ENCODE data around the gene CASP10.
"Not testable (repeated sequence)": the region's sequence is repeated elsewhere in the genome, so short reads cannot be mapped to it uniquely, and the experiment has no call there.

Gene CASP10

GRCh38 chr2:201151127-201151981 is 31.6 kb upstream of the CASP10 start:
- H3K27me3 Mint-ChIP-seq, result no peaks in the 10 kb centered on the region
- H3K4me1 Mint-ChIP-seq, result peaks cover 53% of the 10 kb centered on the region
- no peak overlapping the region for H3K4me3 Mint-ChIP-seq
- H3K36me3 Mint-ChIP-seq (ENCODE audit: low read depth), result peaks cover 72% of the 10 kb centered on the region
- DNase-seq, result no peak
- ATAC-seq, result peak; percentile 42
- H3K27ac Mint-ChIP-seq, result peak overlapping the region; percentile 81
- no peaks in the 10 kb centered on the region for H3K9me3 Mint-ChIP-seq

DNA sequence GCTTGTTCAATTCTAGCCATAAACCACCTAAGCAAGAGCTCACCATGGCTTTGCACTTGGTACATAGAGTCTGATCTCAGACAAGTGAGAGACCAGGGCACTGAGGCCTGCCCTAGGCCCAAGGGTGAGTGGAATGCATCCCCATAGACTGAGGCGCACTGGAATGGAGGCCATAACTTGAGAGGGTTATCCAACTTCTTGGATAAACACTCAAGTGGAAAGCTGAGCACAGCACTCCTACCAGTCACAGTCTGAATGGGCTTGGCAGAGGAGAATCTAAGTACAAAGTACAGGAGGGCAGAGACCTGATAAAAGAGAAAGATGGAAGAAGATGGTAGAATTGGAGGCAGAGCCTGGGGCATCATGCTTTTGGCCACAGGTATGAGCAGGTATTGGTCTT is 30.4 kb upstream of the CASP10 start:
- H3K27me3 Mint-ChIP-seq, result no peaks in the 10 kb centered on the region
- H3K36me3 Mint-ChIP-seq (ENCODE audit: low read depth), result peaks cover 72% of the 10 kb centered on the region
- no peak overlapping the region for H3K4me3 Mint-ChIP-seq
- no peak for ATAC-seq
- no peak for DNase-seq
- H3K27ac Mint-ChIP-seq, result peak overlapping the region; percentile 4
- no peaks in the 10 kb centered on the region for H3K9me3 Mint-ChIP-seq
- peaks cover 58% of the 10 kb centered on the region for H3K4me1 Mint-ChIP-seq

GRCh38 chr2:201152999-201153815 is 29.7 kb upstream of the CASP10 start:
- Mint-ChIP-seq H3K36me3 (ENCODE audit: low read depth) (peaks cover 76% of the 10 kb centered on the region), H3K27ac (peak overlapping the region; percentile 4), H3K4me1 (peaks cover 65% of the 10 kb centered on the region), H3K4me3 (no peak overlapping the region), H3K9me3 (no peaks in the 10 kb centered on the region), H3K27me3 (no peaks in the 10 kb centered on the region)
- no peak for ATAC-seq
- no peak for DNase-seq

- H3K4me1 Mint-ChIP-seq, result peaks cover 55% of the 10 kb centered on the region
- H3K27me3 Mint-ChIP-seq, result no peaks in the 10 kb centered on the region
- no peaks in the 10 kb centered on the region for H3K9me3 Mint-ChIP-seq
- DNase-seq (no peak), ATAC-seq (no peak)
- peaks cover 68% of the 10 kb centered on the region for H3K36me3 Mint-ChIP-seq (ENCODE audit: low read depth)
- H3K27ac Mint-ChIP-seq, result peak overlapping the region; percentile 50
- no peak overlapping the region for H3K4me3 Mint-ChIP-seq
Observed at GRCh38 chr2:201154615-201155399, 28.1 kb upstream of the CASP10 start.

GRCh38 chr2:201156036-201156435 is 26.9 kb upstream of the CASP10 start:
- Mint-ChIP-seq H3K4me1 (peaks cover 45% of the 10 kb centered on the region), H3K9me3 (no peaks in the 10 kb centered on the region), H3K36me3 (ENCODE audit: low read depth) (peaks cover 70% of the 10 kb centered on the region), H3K27ac (peak overlapping the region; percentile 78), H3K4me3 (no peak overlapping the region), H3K27me3 (no peaks in the 10 kb centered on the region)
- DNase-seq, result no peak
- no peak for ATAC-seq

- Mint-ChIP-seq H3K4me1 (peaks cover 39% of the 10 kb centered on the region), H3K27ac (no peak overlapping the region), H3K36me3 (ENCODE audit: low read depth) (peaks cover 65% of the 10 kb centered on the region)
Observed at GRCh38 chr2:201156640-201157039, 26.3 kb upstream of the CASP10 start.

GRCh38 chr2:201157694-201158093 is 25.2 kb upstream of the CASP10 start:
- Mint-ChIP-seq H3K27me3 (no peaks in the 10 kb centered on the region), H3K27ac (peak overlapping the region; percentile 76), H3K4me3 (no peak overlapping the region), H3K36me3 (ENCODE audit: low read depth) (peaks cover 69% of the 10 kb centered on the region), H3K4me1 (peaks cover 34% of the 10 kb centered on the region), H3K9me3 (no peaks in the 10 kb centered on the region)
- DNase-seq (no peak), ATAC-seq (peak; percentile 42)

More at GRCh38 chr2:201156640-201157039, 26.3 kb upstream of the CASP10 start:
- no peaks in the 10 kb centered on the region for H3K27me3 Mint-ChIP-seq
- H3K9me3 Mint-ChIP-seq, result no peaks in the 10 kb centered on the region
- no peak overlapping the region for H3K4me3 Mint-ChIP-seq
- no peak for DNase-seq
- ATAC-seq, result no peak

DNA sequence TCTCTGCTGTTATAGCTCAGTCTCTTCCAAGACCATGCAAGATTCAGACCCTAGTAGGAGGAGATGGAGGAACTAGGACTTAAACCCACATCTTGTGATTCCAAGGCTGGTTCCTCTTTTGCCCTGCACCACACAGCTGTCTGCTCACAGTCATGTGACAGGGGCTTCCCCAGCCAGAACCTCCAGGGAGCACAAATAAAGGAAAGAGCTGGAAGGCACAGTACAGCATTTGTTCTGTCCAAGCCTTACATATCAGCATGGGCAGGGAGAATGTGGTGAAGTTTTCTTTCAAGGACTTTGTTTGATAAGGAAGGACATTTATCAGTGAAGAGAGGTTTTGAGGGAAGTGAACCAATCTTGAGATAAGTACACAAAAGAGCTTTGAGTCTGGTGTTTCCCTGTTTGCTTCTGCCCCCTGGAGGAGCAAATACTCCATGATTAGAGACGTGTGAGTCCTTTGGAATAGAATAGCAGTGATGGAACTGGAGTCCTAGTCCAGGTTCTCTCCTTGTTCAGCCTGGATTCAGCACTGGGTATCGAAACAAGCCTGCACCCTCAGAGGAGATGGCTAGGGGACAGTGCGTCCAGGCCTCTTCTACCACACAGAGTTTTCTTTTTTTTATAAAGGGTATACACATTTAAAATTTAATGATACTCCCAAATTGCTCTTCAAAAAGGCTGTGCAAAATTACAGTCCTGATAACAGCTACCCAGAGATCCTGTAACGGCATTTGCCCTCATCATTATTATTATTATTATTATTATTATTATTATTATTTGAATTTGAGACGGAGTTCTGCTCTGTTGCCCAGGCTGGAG is 24.6 kb upstream of the CASP10 start:
- DNase-seq (peak; percentile 48), ATAC-seq (peak; percentile 69)
- Mint-ChIP-seq H3K27ac (peak overlapping the region; percentile 76), H3K36me3 (ENCODE audit: low read depth) (peaks cover 69% of the 10 kb centered on the region), H3K9me3 (no peaks in the 10 kb centered on the region), H3K27me3 (no peaks in the 10 kb centered on the region), H3K4me3 (no peak overlapping the region), H3K4me1 (peaks cover 32% of the 10 kb centered on the region)

DNA sequence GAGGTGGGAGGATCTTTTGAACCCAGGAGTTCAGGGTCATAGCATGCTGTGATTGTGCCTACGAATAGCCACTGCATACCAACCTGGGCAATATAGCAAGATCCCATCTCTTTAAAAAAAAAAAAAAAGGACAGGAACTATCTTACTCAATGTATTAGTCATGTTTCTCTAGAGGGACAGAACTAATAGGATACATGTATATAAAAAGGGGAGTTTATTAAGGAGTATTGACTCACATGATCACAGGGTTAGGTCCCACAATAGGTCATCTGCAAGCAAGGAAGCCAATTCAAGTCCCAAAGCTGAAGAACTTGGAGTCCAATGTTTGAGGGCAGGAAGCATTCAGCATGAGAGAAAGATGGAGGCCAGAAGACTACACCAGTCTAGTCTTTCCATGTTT is 18.8 kb upstream of the CASP10 start:
- Mint-ChIP-seq H3K27ac (no peak overlapping the region), H3K9me3 (peaks cover 11% of the 10 kb centered on the region), H3K4me1 (peaks cover 6% of the 10 kb centered on the region), H3K4me3 (no peak overlapping the region), H3K36me3 (ENCODE audit: low read depth) (peaks cover 66% of the 10 kb centered on the region), H3K27me3 (no peaks in the 10 kb centered on the region)
- ATAC-seq (no peak), DNase-seq (no peak)

GRCh38 chr2:201167546-201167945 is 15.4 kb upstream of the CASP10 start:
- no peaks in the 10 kb centered on the region for H3K27me3 Mint-ChIP-seq

DNA sequence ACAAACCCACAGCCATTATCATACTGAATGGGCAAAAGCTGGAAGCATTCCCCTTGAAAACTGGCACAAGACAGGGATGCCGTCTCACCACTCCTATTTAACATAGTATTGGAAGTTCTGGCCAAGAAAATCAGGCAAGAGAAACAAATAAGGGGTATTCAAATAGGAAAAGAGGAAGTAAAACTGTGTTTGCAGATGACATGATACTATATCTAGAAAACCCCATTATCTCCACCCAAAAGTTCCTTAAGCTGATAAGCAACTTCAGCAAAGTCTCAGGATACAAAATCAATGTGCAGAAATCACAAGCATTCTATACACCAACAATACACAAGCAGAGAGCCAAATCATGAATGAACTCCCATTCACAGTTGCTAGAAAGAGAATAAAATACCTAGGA is 14.4 kb upstream of the CASP10 start:
- not testable (repeated sequence) for H3K4me3 Mint-ChIP-seq, H3K4me1 Mint-ChIP-seq, DNase-seq, H3K27me3 Mint-ChIP-seq, ATAC-seq
- H3K9me3 Mint-ChIP-seq, result peaks cover 15% of the 10 kb centered on the region
- peak overlapping the region; percentile 24 for H3K27ac Mint-ChIP-seq
- peaks cover 34% of the 10 kb centered on the region for H3K36me3 Mint-ChIP-seq (ENCODE audit: low read depth)

More at GRCh38 chr2:201167546-201167945, 15.4 kb upstream of the CASP10 start:
- no peak overlapping the region for H3K27ac Mint-ChIP-seq
- DNase-seq (no peak), ATAC-seq (no peak)
- no peak overlapping the region for H3K4me3 Mint-ChIP-seq
- H3K9me3 Mint-ChIP-seq, result peaks cover 15% of the 10 kb centered on the region
- peaks cover 6% of the 10 kb centered on the region for H3K4me1 Mint-ChIP-seq
- peaks cover 42% of the 10 kb centered on the region for H3K36me3 Mint-ChIP-seq (ENCODE audit: low read depth)

DNA sequence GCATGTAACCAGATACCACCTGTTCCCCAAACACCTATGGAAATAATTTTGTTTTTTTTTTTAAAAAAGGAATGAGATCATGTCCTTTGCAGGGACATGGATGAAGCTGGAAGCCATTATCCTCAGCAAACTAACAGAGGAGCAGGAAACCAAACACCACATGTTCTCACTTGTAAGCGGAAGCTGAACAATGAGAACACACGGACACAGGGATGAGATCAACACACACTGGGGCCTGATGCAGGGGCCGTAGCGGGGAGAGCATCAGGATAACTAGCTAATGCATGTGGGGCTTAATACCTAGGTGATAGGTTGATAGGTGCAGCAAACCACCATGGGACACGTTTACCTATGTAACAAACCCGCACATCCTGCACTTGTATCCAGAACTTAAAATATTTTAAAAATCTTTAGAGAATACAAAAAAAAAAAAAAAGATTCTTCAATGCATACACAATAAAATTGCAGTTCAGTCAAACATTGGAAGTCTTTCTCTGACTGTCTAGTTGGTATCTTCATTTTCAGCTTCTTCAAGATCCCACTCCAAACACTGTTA is 11.6 kb upstream of the CASP10 start:
- peaks cover 13% of the 10 kb centered on the region for H3K36me3 Mint-ChIP-seq (ENCODE audit: low read depth)
- no peak for ATAC-seq
- peaks cover 15% of the 10 kb centered on the region for H3K9me3 Mint-ChIP-seq
- H3K27ac Mint-ChIP-seq, result no peak overlapping the region
- no peak overlapping the region for H3K4me3 Mint-ChIP-seq
- H3K4me1 Mint-ChIP-seq, result peaks cover 15% of the 10 kb centered on the region
- H3K27me3 Mint-ChIP-seq, result no peaks in the 10 kb centered on the region
- no peak for DNase-seq

DNA sequence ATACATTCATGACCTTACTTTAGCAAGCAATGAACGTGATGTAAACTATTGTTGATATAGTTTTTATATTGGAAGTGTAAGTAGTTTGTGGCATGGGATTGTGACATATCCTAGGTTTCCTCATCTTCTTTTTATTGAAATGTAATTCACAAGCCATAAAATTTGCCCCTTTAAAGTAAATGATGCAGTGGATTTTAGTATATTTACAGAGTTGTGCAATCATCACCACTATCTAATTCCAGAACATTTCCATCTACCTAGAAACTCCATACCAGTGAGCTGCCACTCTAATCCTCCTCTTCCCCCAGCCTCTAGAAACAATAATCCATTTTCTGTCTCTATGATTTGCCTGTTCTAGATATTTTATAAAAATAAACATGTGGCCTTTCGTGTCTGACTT is 10.7 kb upstream of the CASP10 start:
- H3K36me3 Mint-ChIP-seq (ENCODE audit: low read depth), result peaks cover 5% of the 10 kb centered on the region
- H3K4me3 Mint-ChIP-seq, result no peak overlapping the region
- no peak overlapping the region for H3K27ac Mint-ChIP-seq
- H3K27me3 Mint-ChIP-seq, result no peaks in the 10 kb centered on the region
- H3K9me3 Mint-ChIP-seq, result peaks cover 15% of the 10 kb centered on the region
- peaks cover 19% of the 10 kb centered on the region for H3K4me1 Mint-ChIP-seq
- ATAC-seq (no peak), DNase-seq (no peak)
